ENCODE measurements around the gene CABLES2.
"Not testable (repeated sequence)": the region's sequence is repeated elsewhere in the genome, so short reads cannot be mapped to it uniquely, and the experiment has no call there.

CABLES2 gene

DNA sequence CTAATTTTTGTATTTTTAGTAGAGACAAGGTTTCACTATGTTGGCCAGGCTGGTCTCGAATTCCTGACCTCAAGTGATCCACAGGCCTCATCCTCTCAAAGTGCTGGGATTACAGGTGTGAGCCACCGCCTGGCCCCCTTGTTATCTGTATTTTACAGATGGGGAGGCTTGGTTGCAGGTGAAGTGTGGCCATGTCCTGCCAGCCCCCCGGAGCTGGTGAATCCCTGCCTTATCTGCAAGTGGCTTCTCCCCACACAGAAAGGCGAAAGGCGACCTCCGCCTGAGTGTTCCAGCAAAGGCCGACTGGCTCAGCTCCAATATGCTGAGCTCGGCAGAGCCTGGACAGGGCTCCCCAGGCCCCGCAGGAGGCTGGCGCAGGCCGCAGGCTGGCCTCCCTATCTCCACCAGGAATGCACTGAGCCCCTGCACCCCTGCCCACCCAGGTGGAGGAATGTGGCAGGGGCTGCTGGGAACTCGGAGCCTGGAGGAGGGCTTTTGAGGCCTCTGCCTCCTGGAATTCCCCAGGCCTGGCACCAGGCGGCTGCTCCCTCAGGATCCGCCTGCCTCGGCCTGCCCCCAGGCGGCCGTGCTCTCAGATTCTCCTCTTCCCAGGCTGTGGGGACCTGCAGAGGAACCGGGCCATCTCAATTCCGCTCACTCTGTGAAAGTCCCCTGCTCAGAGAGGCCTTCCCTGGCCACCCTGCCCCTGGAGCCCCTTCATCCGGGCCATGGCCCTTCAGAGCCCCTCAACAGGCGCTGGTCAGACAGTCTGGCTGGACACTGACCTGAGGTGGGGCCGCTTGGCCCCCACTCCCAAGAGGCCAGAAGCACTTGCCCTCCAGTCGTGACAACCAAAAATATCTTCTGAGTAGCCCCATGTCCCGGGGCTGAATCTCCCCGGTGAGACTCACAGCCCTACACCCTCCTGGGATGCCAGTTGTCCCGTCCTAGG is 30.7 kb downstream of the CABLES2 start:
- H3K9ac ChIP-seq (ENCODE audit: low read length), result no peak overlapping the region

DNA sequence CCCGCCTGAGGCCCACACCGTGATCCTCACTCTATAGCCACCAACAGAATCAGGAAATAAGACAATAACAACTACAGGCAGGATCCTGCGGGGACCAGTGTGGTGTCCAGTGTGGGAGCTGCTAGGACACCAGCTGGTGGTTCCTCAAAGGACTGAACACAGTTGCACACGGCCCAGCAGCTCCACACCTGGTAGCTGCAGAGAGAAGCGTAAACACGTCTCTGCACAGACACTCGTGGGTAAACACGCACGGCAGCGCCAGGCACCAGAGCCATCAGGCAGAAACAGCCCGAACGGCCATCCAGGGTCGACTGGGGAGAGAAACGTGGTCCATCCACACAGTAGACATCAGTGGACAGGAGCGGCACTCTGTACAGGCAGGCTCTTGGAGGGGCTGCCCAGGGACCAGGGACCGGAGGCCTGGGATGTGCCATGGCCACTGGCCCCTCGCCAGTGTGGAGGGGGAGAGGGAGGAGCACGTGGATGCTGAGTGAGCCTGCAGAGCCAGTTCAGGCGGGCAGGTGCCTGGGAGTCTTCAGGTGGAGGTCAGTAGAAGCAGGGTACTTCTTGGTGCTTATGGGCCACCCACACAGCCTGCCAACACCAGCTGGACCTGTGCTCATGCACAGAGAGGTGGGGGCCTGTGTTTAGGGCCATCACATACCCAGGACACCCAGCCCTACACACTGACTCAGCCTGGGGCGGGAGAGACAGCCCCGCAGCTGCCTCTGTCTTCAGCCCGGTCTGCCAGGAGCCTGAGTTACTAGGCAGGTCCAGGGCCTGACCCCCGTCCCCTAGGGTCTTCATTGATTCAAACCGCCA is 32.5 kb downstream of the CABLES2 start:
- H3K9ac ChIP-seq (ENCODE audit: low read length), result no peak overlapping the region
- no peak overlapping the region for H3K27ac ChIP-seq (ENCODE audit: low read length)
- no peaks in the 10 kb centered on the region for H3K36me3 ChIP-seq (ENCODE audit: control insufficient read depth, low read depth, low read length)
- H3K4me1 ChIP-seq (ENCODE audit: control insufficient read depth, low read depth, low read length), result peaks cover 31% of the 10 kb centered on the region
- H3K9me3 ChIP-seq (ENCODE audit: control insufficient read depth, low read depth, low read length), result no peaks in the 10 kb centered on the region
- no peak overlapping the region for H3K4me3 ChIP-seq (ENCODE audit: low read length)
- H3K27me3 ChIP-seq (ENCODE audit: control insufficient read depth, insufficient read depth, low read length), result no peaks in the 10 kb centered on the region

More for the DNA sequence above, 30.7 kb downstream of the CABLES2 start:
- Histone ChIP-seq H3K27ac (ENCODE audit: low read length) (peak overlapping the region; percentile 35), H3K4me1 (ENCODE audit: control insufficient read depth, low read depth, low read length) (peaks cover 22% of the 10 kb centered on the region), H3K4me3 (ENCODE audit: low read length) (no peak overlapping the region), H3K27me3 (ENCODE audit: control insufficient read depth, insufficient read depth, low read length) (no peaks in the 10 kb centered on the region), H3K9me3 (ENCODE audit: control insufficient read depth, low read depth, low read length) (no peaks in the 10 kb centered on the region), H3K36me3 (ENCODE audit: control insufficient read depth, low read depth, low read length) (no peaks in the 10 kb centered on the region)

DNA sequence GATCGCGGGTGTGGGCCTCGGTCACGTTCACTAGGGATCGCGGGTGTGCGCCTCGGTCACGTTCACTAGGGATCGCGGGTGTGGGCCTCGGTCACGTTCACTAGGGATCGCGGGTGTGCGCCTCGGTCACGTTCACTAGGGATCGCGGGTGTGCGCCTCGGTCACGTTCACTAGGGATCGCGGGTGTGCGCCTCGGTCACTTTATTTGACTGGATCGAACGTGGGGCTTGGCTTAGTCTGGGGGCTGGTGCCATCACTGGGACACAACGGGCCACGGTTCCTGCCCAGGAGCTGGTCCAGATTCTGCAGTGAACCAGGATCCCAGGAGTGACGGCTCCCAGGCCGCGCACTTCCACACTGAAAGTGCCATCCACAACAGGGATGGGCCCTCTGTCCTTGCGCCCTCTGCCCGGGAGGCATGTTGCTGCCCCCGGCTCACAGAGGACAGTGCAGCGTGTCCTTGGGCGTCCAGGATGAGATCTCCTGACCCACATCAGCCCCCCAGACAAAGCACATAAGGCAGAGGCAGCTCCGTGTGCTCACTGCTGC is 33.4 kb downstream of the CABLES2 start:
- H3K9ac ChIP-seq (ENCODE audit: low read length); H3K36me3 ChIP-seq (ENCODE audit: control insufficient read depth, low read depth, low read length); H3K4me3 ChIP-seq (ENCODE audit: low read length); H3K27ac ChIP-seq (ENCODE audit: low read length); H3K9me3 ChIP-seq (ENCODE audit: control insufficient read depth, low read depth, low read length); H3K27me3 ChIP-seq (ENCODE audit: control insufficient read depth, insufficient read depth, low read length): not testable (repeated sequence)
- H3K4me1 ChIP-seq (ENCODE audit: control insufficient read depth, low read depth, low read length), result peaks cover 36% of the 10 kb centered on the region

DNA sequence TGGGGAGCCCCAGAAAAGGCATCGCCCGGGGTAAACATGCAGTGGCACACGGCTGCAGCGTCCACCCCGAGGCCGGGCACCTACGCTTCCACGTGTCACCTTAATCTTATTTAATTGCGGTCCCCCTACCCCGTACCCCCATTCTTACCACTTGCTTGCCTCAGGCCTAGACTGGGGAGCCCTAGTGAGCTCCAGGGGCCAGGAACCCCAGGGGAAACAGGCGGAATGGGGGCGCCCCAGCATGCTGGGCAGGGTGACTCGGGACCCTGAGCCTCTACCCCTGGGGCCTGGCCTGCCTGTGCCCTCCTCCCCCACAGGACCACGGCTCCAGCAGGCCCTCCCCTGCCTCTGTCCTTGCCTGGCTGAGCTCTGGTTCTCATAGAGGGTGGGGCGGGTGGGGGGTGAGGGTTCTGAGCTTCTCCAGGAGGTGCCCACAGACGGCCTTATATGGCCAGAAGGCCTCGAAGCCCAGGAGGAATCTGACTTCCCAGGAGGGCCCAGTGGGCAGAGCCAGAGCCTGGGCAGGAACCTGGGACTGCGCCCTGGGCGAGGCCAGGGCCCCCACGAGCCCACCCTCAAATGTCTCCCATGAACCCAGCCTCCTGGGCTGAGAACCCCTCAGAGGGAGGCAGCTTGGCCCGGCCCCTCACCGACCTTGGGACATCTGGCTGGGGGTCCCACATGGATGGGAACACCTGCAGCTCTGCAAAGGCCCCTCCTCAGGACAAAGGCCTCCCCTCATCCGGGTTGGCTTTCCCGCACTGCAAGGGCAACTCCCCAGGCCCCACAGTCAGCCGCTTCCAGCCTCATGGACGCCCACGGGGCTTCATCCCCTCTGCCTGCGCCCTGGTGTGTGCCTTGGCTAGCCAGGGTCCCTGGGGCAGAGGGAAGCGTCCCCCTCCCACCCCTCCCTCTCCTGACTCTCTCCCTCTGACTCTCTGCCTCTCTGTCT is 34.8 kb downstream of the CABLES2 start:
- H3K27ac ChIP-seq (ENCODE audit: low read length), result no peak overlapping the region
- H3K4me1 ChIP-seq (ENCODE audit: control insufficient read depth, low read depth, low read length), result peaks cover 44% of the 10 kb centered on the region
- H3K27me3 ChIP-seq (ENCODE audit: control insufficient read depth, insufficient read depth, low read length), result no peaks in the 10 kb centered on the region
- no peak overlapping the region for H3K4me3 ChIP-seq (ENCODE audit: low read length)
- H3K9me3 ChIP-seq (ENCODE audit: control insufficient read depth, low read depth, low read length), result no peaks in the 10 kb centered on the region
- no peak overlapping the region for H3K9ac ChIP-seq (ENCODE audit: low read length)
- no peaks in the 10 kb centered on the region for H3K36me3 ChIP-seq (ENCODE audit: control insufficient read depth, low read depth, low read length)

DNA sequence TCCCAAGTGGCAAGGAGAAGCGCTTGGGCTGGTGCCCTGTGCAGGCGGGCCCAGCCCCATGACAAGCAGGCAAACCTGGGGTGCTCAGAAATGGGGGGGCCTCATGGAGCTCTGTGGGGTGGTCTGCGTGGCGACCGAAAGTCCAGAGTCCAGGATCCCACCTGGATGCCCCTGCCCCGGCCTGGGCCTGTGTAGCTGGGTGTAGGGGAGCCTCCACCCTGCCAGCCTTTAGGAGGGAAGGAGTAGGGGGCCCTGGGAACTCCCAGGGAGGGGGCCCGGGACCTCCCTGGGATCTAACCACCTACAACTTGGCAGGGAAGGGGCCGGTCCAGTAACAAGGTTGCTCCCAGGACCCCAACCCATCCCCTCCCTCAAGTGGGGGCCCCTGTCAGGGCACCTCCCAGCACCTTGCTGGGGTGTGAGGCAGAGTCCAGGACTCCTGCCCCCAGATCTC is 35.5 kb downstream of the CABLES2 start:
- no peak overlapping the region for H3K9ac ChIP-seq (ENCODE audit: low read length)
- peaks cover 37% of the 10 kb centered on the region for H3K4me1 ChIP-seq (ENCODE audit: control insufficient read depth, low read depth, low read length)
- H3K27ac ChIP-seq (ENCODE audit: low read length), result no peak overlapping the region
- no peaks in the 10 kb centered on the region for H3K36me3 ChIP-seq (ENCODE audit: control insufficient read depth, low read depth, low read length)
- H3K9me3 ChIP-seq (ENCODE audit: control insufficient read depth, low read depth, low read length), result no peaks in the 10 kb centered on the region
- no peak overlapping the region for H3K4me3 ChIP-seq (ENCODE audit: low read length)
- H3K27me3 ChIP-seq (ENCODE audit: control insufficient read depth, insufficient read depth, low read length), result no peaks in the 10 kb centered on the region

DNA sequence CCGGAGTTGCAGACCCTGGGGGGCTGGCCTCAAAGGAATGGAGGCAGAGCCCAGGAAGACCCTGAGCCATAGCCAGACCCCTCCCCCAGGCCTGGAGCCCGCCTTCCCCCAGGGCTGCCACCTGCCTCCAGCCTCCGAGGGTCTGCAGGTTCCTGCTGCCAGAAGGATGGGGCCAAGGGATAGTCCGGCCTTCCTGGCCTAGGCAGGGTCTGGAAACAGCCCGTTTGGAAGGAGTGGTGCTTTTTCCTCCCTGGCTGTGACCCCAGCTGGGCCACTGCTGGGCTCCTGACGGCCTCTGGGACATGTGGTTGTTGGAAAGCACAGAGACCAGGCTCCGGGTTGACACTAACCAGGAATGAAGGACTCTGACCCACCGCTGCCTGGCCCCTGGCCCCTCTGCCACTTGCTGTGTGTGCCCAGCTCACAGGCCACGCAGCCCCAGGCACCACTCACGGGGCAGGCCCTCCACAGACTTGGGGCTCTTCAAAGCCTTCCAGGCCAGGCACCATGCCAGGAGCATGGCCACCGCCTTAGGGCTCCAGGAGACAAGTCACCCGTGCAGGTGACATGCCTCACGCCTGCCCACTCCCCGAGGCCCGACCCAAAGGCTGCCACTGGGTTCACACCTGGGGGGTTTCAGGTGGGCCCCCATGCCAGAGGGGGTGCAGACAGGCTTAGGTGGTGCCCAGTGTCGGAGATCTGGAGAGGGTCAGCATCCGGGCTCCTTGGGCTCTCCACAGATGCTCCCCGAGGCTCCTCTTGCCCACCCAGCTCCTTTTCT is 36.1 kb downstream of the CABLES2 start:
- H3K9ac ChIP-seq (ENCODE audit: low read length), result no peak overlapping the region
- no peaks in the 10 kb centered on the region for H3K9me3 ChIP-seq (ENCODE audit: control insufficient read depth, low read depth, low read length)
- no peak overlapping the region for H3K27ac ChIP-seq (ENCODE audit: low read length)
- no peaks in the 10 kb centered on the region for H3K36me3 ChIP-seq (ENCODE audit: control insufficient read depth, low read depth, low read length)
- no peaks in the 10 kb centered on the region for H3K27me3 ChIP-seq (ENCODE audit: control insufficient read depth, insufficient read depth, low read length)
- no peak overlapping the region for H3K4me3 ChIP-seq (ENCODE audit: low read length)
- peaks cover 35% of the 10 kb centered on the region for H3K4me1 ChIP-seq (ENCODE audit: control insufficient read depth, low read depth, low read length)

DNA sequence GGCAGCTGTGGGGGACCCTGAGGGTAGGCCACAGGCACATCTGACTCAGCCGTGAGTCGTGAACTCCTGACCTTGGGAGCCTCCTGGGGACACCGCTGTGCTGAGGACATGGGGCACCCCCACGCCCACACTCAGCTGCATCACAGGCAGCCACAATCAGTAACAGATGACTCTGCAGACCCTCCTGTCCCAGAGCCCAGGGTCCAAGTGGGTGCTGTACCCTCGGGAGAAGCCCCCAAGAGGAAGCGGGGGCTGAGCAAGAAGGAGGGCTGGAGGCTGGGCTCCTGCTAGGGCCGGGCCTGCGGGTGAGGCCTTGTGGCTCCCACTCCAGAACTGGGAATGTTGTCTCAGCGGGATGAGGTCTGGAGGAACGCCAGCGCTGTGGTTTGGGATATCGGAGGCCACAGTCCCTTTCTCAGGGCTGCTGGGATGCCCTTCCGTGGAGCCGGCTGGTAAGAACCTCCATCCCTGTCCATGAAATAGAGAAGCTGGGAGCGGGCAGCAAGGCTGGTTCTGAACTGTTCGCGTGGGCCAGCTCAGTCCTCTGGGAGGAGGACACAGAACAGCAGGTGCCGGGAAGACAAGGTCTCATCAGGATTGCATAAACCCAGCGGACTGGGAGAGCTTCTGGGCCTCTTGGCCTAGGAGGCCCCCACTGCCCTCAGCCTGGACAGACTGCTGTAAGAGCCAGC is 36.8 kb downstream of the CABLES2 start:
- Histone ChIP-seq H3K36me3 (ENCODE audit: control insufficient read depth, low read depth, low read length) (no peaks in the 10 kb centered on the region), H3K27me3 (ENCODE audit: control insufficient read depth, insufficient read depth, low read length) (no peaks in the 10 kb centered on the region), H3K9ac (ENCODE audit: low read length) (no peak overlapping the region), H3K9me3 (ENCODE audit: control insufficient read depth, low read depth, low read length) (no peaks in the 10 kb centered on the region), H3K27ac (ENCODE audit: low read length) (no peak overlapping the region), H3K4me1 (ENCODE audit: control insufficient read depth, low read depth, low read length) (peaks cover 36% of the 10 kb centered on the region), H3K4me3 (ENCODE audit: low read length) (no peak overlapping the region)

DNA sequence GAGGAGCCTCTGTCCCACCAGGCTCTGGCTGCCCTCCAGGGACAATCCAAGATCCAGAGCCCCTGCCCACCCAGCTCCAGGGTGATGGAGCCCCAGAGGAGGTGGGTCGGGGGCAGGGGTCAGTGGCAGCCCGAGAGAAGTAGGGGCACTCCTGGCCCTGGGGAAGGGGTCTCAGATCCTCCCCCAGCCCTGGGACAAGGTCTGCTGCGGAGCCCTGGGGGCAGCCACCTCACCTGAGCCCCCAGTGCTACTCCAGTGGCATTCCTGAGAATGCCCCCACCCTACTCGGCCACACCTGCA is 37.3 kb downstream of the CABLES2 start:
- Histone ChIP-seq H3K36me3 (ENCODE audit: control insufficient read depth, low read depth, low read length) (no peaks in the 10 kb centered on the region), H3K9ac (ENCODE audit: low read length) (no peak overlapping the region), H3K27me3 (ENCODE audit: control insufficient read depth, insufficient read depth, low read length) (no peaks in the 10 kb centered on the region), H3K4me3 (ENCODE audit: low read length) (no peak overlapping the region), H3K27ac (ENCODE audit: low read length) (no peak overlapping the region), H3K9me3 (ENCODE audit: control insufficient read depth, low read depth, low read length) (no peaks in the 10 kb centered on the region), H3K4me1 (ENCODE audit: control insufficient read depth, low read depth, low read length) (peaks cover 36% of the 10 kb centered on the region)

DNA sequence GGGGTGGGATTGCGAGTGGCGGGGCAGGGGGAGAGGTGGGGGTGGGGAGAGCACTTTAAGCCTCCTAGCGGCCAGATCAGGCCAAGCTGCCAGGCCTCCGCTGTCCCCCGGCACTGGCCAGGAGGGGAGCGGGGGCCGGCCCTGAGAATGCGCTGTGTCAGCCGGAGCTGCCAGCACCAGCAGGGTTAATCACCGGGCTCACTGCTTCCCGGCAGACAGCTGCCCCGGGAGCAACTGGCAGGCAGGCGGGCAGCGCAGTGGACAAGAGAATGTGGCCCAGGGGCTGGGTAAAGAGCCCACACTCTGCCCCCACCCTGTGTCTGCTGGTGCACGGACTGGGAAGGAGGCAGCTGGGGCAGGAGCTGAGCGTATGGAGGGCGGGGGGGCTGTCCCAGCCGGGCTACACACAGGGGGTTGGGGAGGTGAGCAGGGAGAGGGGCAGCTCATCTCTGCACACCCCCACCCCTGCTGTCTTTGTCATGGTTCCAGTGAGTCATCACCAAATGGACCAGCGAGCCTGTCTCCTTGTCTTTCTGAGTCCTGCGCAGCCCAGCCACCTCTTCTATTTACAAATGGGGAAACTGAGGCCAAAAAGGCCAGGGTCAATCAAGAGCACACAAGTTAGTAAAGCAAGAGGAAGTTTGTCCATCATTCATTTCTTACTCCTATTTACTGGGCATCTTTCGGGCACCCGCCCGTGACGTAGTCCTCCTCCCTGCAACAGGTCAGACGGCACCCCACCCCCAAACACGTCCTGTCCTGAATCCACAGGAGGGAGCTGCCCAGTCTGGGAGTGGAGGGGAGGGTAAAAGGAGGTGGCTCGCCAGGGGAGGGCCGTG is 37.9 kb downstream of the CABLES2 start:
- Histone ChIP-seq H3K27me3 (ENCODE audit: control insufficient read depth, insufficient read depth, low read length) (no peaks in the 10 kb centered on the region), H3K36me3 (ENCODE audit: control insufficient read depth, low read depth, low read length) (no peaks in the 10 kb centered on the region), H3K4me3 (ENCODE audit: low read length) (peak overlapping the region; percentile 53), H3K9ac (ENCODE audit: low read length) (no peak overlapping the region), H3K4me1 (ENCODE audit: control insufficient read depth, low read depth, low read length) (peaks cover 38% of the 10 kb centered on the region), H3K9me3 (ENCODE audit: control insufficient read depth, low read depth, low read length) (no peaks in the 10 kb centered on the region), H3K27ac (ENCODE audit: low read length) (no peak overlapping the region)
